AG09309 (cell line): ENCODE measurements around the gene MEF2C.

Source experiments
- DNase-seq: peaks from one replicate; pipeline ENCODE4 v3.0.0-alpha.2; 2010; ENCODE audit warnings: low read depth
- H3K4me3 ChIP-seq: 2 replicates; pipeline ENCODE4 v1.5.1; 2011; ENCODE audit warnings: mild to moderate bottlenecking, low read depth, low read length, moderate library complexity; ENCODE audit not compliant: control insufficient read depth
- CTCF ChIP-seq: IDR thresholded peaks from 2 replicates; pipeline ENCODE4 v1.5.1; 2011; ENCODE audit warnings: mild to moderate bottlenecking, low read depth, low read length, inconsistent platforms; ENCODE audit not compliant: insufficient read depth, control insufficient read depth; ENCODE audit errors: missing control alignments

MEF2C gene

GRCh38 chr5:88883059-88883835 lies at the start of gene MEF2C:
TSS of gene MEF2C (minus strand) at chr5:88883184. CDS start at chr5:88823788, 59,396 bp downstream.
- DNase-seq: peak; percentile 33
- peak within 1 kb of the TSS; percentile 66 for H3K4me3 ChIP-seq
- no peak for TF ChIP-seq CTCF

GRCh38 chr5:88932541-88932940 lies 49.6 kb upstream of the MEF2C start:
- TF ChIP-seq CTCF: no peak
- no peak overlapping the region for H3K4me3 ChIP-seq
- DNase-seq: no peak

GRCh38 chr5:88930335-88930734 lies 47.4 kb upstream of the MEF2C start:
- DNase-seq: no peak
- H3K4me3 ChIP-seq: no peak overlapping the region
- no peak for TF ChIP-seq CTCF

- no peak overlapping the region for H3K4me3 ChIP-seq
- DNase-seq: no peak
- TF ChIP-seq CTCF: no peak
These were observed 46.4 kb upstream of the MEF2C start for GRCh38 chr5:88929385-88929784.

- no peak for TF ChIP-seq CTCF
- no peak for DNase-seq
These were observed 43.8 kb upstream of the MEF2C start for GRCh38 chr5:88926774-88927173.

GRCh38 chr5:88925692-88926490 lies 42.9 kb upstream of the MEF2C start:
- DNase-seq: no peak
- TF ChIP-seq CTCF: no peak
- H3K4me3 ChIP-seq: no peak overlapping the region

More at GRCh38 chr5:88926774-88927173, 43.8 kb upstream of the MEF2C start:
- no peak overlapping the region for H3K4me3 ChIP-seq
